Prostate gland (tissue), 2 donors: Measurements from ENCODE around the gene GMPR. TPM values are rescaled to one million over a fixed set of nuclear protein-coding genes. Genes with fewer than 3 reads are reported as not detected.

ENCODE experiments used
- DNase-seq: peaks from one replicate; pipeline ENCODE4 v3.0.0-alpha.2; 2019; ENCODE audit warnings: low spot score
- H3K27ac ChIP-seq, 2 donors: fragments of 200-600 bp; sonication (generic); 2 replicates each; pipeline ENCODE4 v1.5.1; 2017 to 2019
- H3K27me3 ChIP-seq: fragments of 200-600 bp; sonication (generic); replicated peaks from 2 replicates; pipeline ENCODE4 v1.5.1; 2019; ENCODE audit not compliant: insufficient read depth
- H3K36me3 ChIP-seq, 2 donors: fragments of 200-600 bp; sonication (generic); 1 replicate in 1 of 2; 2 replicates in 1 of 2; pipeline versions ENCODE4 v1.5.1 to v1.8.1; 2017 to 2019
- H3K4me1 ChIP-seq: fragments of 200-600 bp; sonication (generic); replicated peaks from 2 replicates; pipeline ENCODE4 v1.5.1; 2019
- H3K4me3 ChIP-seq, 2 donors: fragments of 200-600 bp; sonication (generic); 2 replicates each; pipeline ENCODE4 v1.5.1; 2017 to 2019
- H3K9me3 ChIP-seq: fragments of 200-600 bp; sonication (generic); 2 replicates; pipeline ENCODE4 v1.5.1; 2017
- CTCF ChIP-seq, 4 experiments: fragments of 200-600 bp in 2 of 4; fragments of 450-650 bp in 2 of 4; sonication (generic) in 2 of 4; IDR thresholded peaks; 1 replicate in 3 of 4; 2 replicates in 1 of 4; pipeline ENCODE4 v1.5.1; 2016 to 2019; ENCODE audit warnings: antibody characterized with exemption in 4 of 4, mild to moderate bottlenecking in 2 of 4, moderate library complexity in 2 of 4
- POLR2A ChIP-seq: fragments of 450-650 bp; IDR thresholded peaks from one replicate; pipeline ENCODE4 v1.6.1; 2016; ENCODE audit warnings: antibody characterized with exemption, mild to moderate bottlenecking
- POLR2AphosphoS5 ChIP-seq: sonication (generic); formaldehyde crosslinking; IDR thresholded peaks from one replicate; pipeline ENCODE4 v1.6.1; 2017; ENCODE audit warnings: antibody characterized with exemption
- WGBS: methylation state at CpG from one replicate; pipeline ENCODE4 v1.1.5; 2018; 5-methylcytosine and 5-hydroxymethylcytosine counted together
- intact Hi-C: fragments of 100-400 bp; cut with DNase I; formaldehyde crosslinking; loops from one replicate; pipeline ENCODE4 v1.14.2; 2022
- total RNA-seq, 2 donors: library from RNA; depleted of rRNA; stranded (reverse); fragments of >200 nt; gene quantifications; one replicate each; pipeline ENCODE4 v1.1.0, GENCODE V29; 2016

GMPR gene
- total RNA-seq, 2 donors from 2014 or later, result 228 to 266 TPM

DNA sequence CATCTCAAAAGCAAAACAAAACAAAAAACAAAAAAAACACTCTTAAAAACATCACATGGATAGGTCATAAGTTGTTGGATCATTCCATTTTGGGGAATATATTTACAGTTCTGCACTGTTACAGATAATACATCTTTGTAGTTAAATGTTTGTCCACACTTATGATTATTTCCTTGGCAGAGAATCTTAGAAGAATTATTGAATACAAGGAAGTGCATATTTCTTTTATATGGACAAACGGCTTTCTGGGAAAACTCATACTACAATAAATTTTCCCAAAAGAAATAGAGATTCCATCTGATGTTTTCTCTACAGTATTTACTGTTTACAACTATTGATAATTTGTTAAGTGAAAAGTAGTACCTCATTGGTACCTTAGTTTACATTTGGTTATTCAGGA lies 33.8 kb downstream of the GMPR start:
- no peaks in the 10 kb centered on the region for H3K9me3 ChIP-seq
- no peak for DNase-seq
- H3K36me3 ChIP-seq, result no peaks in the 10 kb centered on the region
- H3K4me1 ChIP-seq, result peaks cover 6% of the 10 kb centered on the region
- H3K27ac ChIP-seq, result no peak overlapping the region
- WGBS, result 33% methylated on average over 1 of the region's 1 CpG
- no peak overlapping the region for H3K4me3 ChIP-seq
- no peaks in the 10 kb centered on the region for H3K27me3 ChIP-seq
- intact Hi-C loops, result no loop called here
- TF ChIP-seq CTCF (IDR thresholded peaks at IDR 0.05) (no peak), POLR2A (no peak), POLR2AphosphoS5 (no peak)

DNA sequence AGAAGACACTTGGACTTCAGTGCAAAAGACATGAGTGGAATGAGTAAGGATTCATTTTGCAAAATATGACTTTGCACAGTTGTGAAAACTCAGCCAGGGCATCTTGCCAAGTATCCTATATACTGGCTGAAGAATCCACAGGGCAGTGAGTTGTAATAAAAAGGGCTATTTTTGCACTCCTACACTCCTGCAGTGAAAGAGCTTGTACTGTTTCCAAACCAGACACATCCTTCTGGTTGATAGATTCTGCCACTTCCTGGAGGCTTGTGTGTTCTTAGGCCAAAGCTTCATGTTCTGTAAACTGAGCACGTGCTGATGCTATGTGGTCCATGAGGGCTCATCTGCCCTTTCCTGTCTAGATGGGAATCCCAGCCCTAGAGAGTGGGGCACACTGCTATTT lies 34.9 kb downstream of the GMPR start:
- intact Hi-C loops, result no loop called here
- Histone ChIP-seq H3K36me3 (no peaks in the 10 kb centered on the region), H3K27ac (no peak overlapping the region), H3K4me3 (no peak overlapping the region), H3K9me3 (no peaks in the 10 kb centered on the region), H3K27me3 (no peaks in the 10 kb centered on the region), H3K4me1 (peaks cover 12% of the 10 kb centered on the region)
- DNase-seq, result no peak
- 10% methylated on average over 1 of the region's 1 CpG for WGBS
- TF ChIP-seq CTCF (IDR thresholded peaks at IDR 0.05) (no peak), POLR2A (no peak), POLR2AphosphoS5 (no peak)

DNA sequence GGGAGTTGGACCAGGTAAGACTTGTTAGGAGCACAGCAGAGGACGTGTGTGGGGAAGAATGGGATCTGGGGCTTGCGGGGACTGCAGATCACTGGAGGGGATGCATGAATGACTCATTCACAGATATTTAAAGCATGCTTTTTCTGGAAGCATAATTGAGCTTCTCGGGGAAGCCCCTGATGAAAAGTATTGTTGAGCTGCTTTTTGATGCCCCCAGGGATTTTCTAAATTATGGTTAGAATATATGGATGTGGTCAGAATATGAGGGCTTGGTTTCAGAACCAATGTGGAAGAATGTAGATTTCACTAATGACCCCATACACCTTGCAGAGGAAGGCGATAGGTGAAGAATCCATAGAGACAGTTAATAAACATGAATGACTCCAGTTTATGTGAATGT lies 36.1 kb downstream of the GMPR start:
- H3K4me1 ChIP-seq, result peaks cover 12% of the 10 kb centered on the region
- intact Hi-C loops, result no loop called here
- no peak overlapping the region for H3K4me3 ChIP-seq
- H3K27me3 ChIP-seq, result no peaks in the 10 kb centered on the region
- DNase-seq, result no peak
- H3K27ac ChIP-seq, result no peak overlapping the region
- 85% methylated on average over 4 of the region's 4 CpGs for WGBS
- no peak for TF ChIP-seq POLR2A
- no peak for TF ChIP-seq CTCF (IDR thresholded peaks at IDR 0.05)
- TF ChIP-seq POLR2AphosphoS5, result no peak
- H3K36me3 ChIP-seq, result peaks cover 2 to 5% of the 10 kb centered on the region in 2 donors
- no peaks in the 10 kb centered on the region for H3K9me3 ChIP-seq

DNA sequence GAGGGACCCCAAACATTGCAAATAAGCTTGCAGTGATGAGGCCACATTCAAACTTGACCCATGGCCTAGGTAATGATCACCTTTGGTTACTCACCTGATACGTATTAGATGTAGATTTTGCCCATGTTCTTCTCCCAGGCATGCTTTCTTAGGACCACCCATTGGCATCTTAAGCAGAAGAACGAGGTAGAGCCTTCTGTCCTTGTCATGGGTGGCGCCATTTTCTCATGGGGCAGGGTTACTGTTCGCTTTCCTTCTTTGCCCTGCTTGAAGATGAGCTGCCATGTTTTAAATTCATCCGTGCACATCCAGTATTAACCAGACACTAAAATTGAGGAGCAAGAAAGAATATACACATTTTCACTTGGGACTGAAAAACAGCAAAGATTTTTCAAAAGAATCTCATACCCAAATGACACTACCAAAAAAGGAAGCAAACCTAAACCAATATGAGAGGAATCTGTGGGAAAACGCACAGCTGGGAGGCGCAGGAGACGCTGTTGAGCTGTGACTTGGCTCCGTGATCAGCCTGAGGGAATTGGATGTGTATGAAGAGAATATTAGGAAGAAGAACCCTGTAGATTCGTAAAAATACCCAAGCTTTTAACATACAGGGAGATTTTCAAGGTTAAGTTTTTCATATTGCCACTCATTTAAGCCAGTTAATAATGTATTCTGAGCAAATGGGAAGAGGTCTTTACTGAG lies 36.6 kb downstream of the GMPR start:
- no peak for DNase-seq
- 91% methylated on average over 10 of the region's 10 CpGs for WGBS
- H3K9me3 ChIP-seq, result no peaks in the 10 kb centered on the region
- no peak overlapping the region for H3K4me3 ChIP-seq
- H3K27me3 ChIP-seq, result no peaks in the 10 kb centered on the region
- H3K27ac ChIP-seq, result no peak overlapping the region
- H3K36me3 ChIP-seq, result peaks cover 2 to 5% of the 10 kb centered on the region in 2 donors
- intact Hi-C loops, result no loop called here
- TF ChIP-seq POLR2A, result no peak
- no peak for TF ChIP-seq POLR2AphosphoS5
- TF ChIP-seq CTCF (IDR thresholded peaks at IDR 0.05), result no peak
- peaks cover 12% of the 10 kb centered on the region for H3K4me1 ChIP-seq
